GM12801 (cell line): ENCODE results near the gene EYA2.

Experiments
- CTCF ChIP-seq: IDR thresholded peaks from one replicate; pipeline ENCODE4 v1.5.1; 2011; ENCODE audit warnings: control low read depth; ENCODE audit not compliant: insufficient read length; ENCODE audit errors: extremely low read depth

Gene EYA2

GRCh38 chr20:46853926-46854325, 40.7 kb upstream of the EYA2 start:
- no peak for TF ChIP-seq CTCF

- no peak for TF ChIP-seq CTCF
Observed at GRCh38 chr20:46857061-46857831, 37.4 kb upstream of the EYA2 start.

- no peak for TF ChIP-seq CTCF
Observed at GRCh38 chr20:46865824-46866223, 28.8 kb upstream of the EYA2 start.

- TF ChIP-seq CTCF, result no peak
Observed at GRCh38 chr20:46870041-46870440, 24.6 kb upstream of the EYA2 start.

GRCh38 chr20:46872328-46873211, 22.1 kb upstream of the EYA2 start:
- TF ChIP-seq CTCF, result no peak

GRCh38 chr20:46875059-46875458, 19.6 kb upstream of the EYA2 start:
- TF ChIP-seq CTCF, result no peak

- TF ChIP-seq CTCF, result no peak
Observed at GRCh38 chr20:46879386-46879785, 15.3 kb upstream of the EYA2 start.
